GM12875 (cell line): ENCODE results near the gene DFFB.
"Not testable (repeated sequence)": the region's sequence is repeated elsewhere in the genome, so short reads cannot be mapped to it uniquely, and the experiment has no call there.

Experiments
- H3K4me3 ChIP-seq: one replicate; pipeline ENCODE4 v1.5.1; 2011; ENCODE audit warnings: low read depth, low read length, control low read depth
- CTCF ChIP-seq: IDR thresholded peaks from 2 replicates; pipeline ENCODE4 v1.5.1; 2011; ENCODE audit warnings: low read depth, mild to moderate bottlenecking, control low read depth, inconsistent platforms, low read length, moderate library complexity, borderline replicate concordance; ENCODE audit not compliant: insufficient read depth

Gene DFFB

GRCh38 chr1:3856923-3857790 is at the start of gene DFFB, which contains the start of gene CEP104:
Gene DFFB, plus strand, starts transcription at chr1:3857476. Its CDS starts 128 bp downstream, at chr1:3857604.
Gene CEP104, minus strand, starts transcription at chr1:3857211. Its CDS starts 4,804 bp downstream, at chr1:3852407.
- peak within 1 kb of the TSS; percentile 71 for H3K4me3 ChIP-seq
- peak; percentile 48; the same call in 1 of the 2 replicates for TF ChIP-seq CTCF

- H3K4me3 ChIP-seq = no peak overlapping the region
- TF ChIP-seq CTCF = no peak
These were observed 49.5 kb upstream of the DFFB start for GRCh38 chr1:3807769-3808168.

- H3K4me3 ChIP-seq = no peak overlapping the region
- no peak for TF ChIP-seq CTCF
These were observed 47.6 kb upstream of the DFFB start for GRCh38 chr1:3809680-3810079.

GRCh38 chr1:3810149-3810761 is 47.0 kb upstream of the DFFB start:
- H3K4me3 ChIP-seq = not testable (repeated sequence)

GRCh38 chr1:3811595-3811911 is 45.7 kb upstream of the DFFB start:
- no peak for TF ChIP-seq CTCF
- no peak overlapping the region for H3K4me3 ChIP-seq

GRCh38 chr1:3814065-3814464 is 43.2 kb upstream of the DFFB start:
- no peak for TF ChIP-seq CTCF
- H3K4me3 ChIP-seq = no peak overlapping the region

- H3K4me3 ChIP-seq = no peak overlapping the region
- TF ChIP-seq CTCF = no peak
These were observed 42.3 kb upstream of the DFFB start for GRCh38 chr1:3814771-3815561.
